Measurements from ENCODE around the gene FAM227B.
"Not testable (repeated sequence)": the region's sequence is repeated elsewhere in the genome, so short reads cannot be mapped to it uniquely, and the experiment has no call there.

Gene FAM227B

DNA sequence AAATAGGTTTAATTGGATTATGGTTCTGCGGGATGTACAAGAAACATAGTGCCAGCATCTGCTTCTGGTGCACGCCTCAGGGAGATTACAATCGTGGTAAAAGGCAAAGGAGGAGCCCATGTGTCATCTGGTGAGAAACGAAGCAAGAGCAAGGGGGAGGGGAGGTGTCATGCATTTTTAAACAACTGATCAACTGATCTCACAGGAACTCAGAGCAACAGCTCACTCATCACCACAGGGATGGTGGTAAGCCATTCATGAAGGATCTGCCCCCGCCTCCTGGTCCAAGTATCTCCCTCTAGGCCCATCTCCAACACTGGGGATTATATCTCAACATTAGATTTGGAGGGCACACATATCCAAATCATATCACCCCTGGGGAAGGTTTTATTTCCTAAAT is 239.7 kb downstream of the FAM227B start:
- DNase-seq (ENCODE audit: low read depth in 2 of 2): no peak

DNA sequence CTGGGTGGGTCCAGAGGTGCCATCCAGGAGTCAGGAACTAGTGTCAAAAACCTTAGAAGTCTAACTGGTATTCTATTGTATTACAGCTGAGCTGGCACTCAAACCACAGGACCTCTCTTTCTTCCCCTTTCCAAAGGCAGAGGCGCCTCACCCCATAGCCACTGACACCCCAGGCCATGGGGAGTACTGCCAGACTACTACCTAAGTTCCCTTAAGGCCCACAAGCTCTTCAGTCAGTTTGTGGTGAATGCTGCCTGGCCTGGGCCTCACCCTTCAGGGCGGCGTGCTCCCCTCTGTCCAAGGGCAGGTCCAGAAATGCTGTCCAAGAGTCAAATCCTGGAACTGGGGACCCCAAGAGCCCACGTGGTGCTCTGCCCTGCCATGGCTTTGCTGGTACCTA is 240.6 kb downstream of the FAM227B start:
- DNase-seq (ENCODE audit: low read depth in 2 of 2): no peak

DNA sequence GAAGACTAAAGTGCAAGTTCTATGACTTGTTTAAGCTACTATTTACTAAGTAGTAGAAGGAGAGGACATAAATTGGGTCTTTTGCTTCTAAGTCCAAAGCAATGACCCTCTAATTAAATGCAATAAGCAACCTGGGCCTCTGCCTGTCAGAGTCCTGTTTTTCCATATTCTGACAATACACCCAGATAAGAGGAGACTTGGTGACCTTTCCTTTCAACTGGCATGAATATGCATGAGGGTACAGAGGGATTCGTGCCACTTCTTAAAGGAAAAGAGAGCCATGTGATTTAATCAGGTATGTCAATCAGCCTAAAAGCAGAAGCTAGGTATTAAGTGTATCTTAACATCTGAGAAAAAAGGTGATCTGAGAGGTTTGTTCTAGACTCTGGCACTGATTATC is 248.3 kb downstream of the FAM227B start:
- DNase-seq (ENCODE audit: low read depth in 2 of 2): no peak

DNA sequence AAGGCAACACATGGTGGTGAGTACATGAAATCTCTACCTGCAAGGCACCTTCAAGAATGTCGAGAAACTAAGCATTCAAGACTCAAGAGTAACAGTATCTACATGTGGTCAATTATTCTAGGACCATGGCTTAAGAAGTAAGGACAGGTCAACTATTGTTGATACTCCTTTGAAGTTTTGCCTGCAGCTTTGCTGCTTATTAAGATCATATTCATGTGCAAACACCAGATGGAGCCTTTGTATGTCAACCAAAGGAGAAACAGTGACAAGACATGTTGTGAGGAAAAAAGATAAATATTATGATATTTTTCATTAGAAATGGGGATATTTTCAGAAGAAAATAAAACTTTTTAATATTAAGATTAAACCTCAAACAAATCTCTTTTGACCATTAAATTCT is 249.8 kb downstream of the FAM227B start:
- DNase-seq (ENCODE audit: low read depth in 2 of 2): no peak

DNA sequence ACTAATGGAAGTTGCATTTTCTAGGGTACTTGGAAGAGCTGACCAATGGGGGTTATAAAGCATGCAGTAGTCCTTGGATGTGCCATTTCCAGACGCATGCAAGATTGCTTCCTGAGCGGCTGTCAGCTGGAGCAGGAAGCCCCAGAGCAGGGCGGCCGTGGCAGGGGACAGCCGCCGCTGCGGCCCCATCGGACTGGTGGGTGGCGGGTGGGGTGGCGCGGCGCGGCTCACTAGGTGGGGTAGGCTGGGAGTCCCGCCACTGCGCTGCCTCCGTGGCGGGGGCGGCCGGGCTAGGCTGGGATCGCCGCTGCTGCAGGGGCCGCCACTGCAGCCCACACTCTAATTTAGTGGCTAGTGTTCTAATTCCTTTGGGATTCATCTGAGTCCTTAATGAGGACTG is 254.1 kb downstream of the FAM227B start:
- DNase-seq (ENCODE audit: low read depth in 2 of 2): no peak

DNA sequence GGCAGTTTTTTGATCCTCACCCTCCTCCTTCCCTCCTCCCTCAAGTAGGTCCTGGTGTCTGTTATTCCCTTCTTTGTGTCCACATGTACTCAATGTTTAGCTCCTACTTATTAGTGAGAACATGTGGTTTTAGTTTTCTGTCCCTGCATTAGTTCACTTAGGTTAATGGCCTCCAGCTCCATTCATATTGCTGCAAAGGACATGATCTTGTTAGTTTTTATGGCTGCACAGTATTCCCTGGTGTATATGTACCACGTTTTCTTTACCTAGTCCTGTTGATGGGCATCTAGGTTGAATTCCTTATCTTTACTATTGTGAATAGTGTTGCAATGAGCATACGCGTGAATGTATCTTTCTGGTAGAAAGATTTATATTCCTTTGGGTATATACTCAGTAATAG is 259.2 kb downstream of the FAM227B start:
- DNase-seq (ENCODE audit: low read depth in 2 of 2): no peak

DNA sequence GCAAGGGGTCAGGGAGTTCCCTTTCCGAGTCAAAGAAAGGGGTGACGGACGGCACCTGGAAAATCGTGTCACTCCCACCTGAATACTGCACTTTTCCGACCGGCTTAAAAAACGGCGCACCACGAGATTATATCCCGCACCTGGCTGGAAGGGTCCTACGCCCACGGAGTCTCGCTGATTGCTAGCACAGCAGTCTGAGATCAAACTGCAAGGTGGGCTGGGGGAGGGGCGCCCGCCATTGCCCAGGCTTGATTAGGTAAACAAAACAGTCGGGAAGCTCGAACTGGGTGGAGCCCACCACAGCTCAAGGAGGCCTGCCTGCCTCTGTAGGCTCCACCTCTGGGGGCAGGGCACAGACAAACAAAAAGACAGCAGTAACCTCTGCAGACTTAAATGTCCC is 266.2 kb downstream of the FAM227B start:
- not testable (repeated sequence) for DNase-seq (ENCODE audit: low read depth in 2 of 2)

DNA sequence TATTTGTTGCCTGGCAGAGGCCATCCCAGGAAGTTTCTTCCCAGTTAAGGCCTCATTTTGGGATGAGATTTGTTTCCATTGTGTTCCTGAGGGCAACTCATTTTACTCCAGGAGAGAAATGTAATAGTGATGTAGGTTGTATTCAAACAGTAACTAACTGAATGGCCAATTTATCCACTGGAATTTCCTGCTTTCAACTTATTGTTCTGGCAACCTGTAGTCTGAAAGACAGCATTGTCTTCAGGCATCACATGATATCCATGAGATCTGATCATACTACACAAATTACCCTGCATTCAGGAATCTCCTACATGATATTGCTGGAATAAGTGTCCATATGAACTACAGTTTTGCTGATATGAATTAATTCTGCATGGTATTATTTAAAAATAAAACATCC is 277.1 kb downstream of the FAM227B start:
- no peak for DNase-seq (ENCODE audit: low read depth in 2 of 2)

DNA sequence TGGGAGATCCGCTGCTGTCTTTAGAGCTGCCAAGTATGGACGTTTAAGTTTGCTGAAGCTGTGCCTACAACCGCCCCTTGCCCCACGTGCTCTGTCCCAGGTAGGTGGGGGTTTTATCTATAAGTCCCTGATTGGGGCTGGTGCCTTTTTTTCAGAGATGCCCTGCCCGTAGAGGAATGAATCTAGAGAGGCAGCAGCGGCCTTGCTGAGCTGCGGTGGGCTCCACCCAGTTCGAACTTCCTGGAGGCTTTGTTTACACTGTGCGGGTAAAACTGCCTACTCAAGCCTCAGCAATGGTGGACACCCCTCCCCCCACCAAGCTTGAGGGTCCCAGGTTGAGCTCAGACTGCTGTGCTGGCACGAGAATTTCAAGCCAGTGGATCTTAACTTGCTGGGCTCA is 281.0 kb downstream of the FAM227B start:
- no peak for DNase-seq (ENCODE audit: low read depth in 2 of 2)

DNA sequence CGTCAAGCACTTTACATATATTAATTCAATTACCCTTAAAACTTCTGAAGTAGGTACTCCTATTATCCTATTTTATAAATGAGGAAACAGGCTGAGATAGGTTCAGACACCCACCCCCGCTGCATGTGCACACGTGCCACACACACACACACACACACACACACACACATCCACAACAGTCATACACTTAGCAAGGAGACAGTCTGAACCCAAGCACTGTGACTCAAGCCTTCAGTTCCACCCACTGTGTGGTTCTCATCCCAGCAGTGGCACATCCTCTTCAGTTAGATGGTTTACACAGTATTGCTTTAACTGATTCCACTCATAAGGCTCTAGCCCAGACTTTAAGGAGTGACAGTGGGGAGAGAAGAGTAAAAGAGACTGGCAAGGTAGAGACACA is 288.7 kb downstream of the FAM227B start:
- DNase-seq (ENCODE audit: low read depth in 2 of 2): no peak

DNA sequence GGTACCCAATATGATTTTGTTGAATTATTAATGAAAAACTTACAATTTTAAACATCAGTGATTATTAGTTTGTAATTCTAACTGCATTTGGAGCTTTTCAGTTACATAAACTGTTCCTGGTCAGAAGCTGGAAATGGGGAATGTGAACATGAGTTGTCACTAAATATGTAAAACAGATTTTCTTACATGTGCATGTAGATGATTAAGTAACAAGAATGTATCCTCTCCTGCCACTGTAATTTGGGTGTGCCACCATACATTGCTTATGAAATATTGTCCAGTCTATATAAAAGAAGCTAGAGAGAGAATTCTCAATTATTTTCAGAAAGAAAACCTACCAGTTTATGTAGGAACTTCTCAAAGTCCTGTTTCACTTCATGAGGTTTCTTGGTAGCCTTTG is 289.2 kb downstream of the FAM227B start:
- DNase-seq (ENCODE audit: low read depth in 2 of 2): no peak

DNA sequence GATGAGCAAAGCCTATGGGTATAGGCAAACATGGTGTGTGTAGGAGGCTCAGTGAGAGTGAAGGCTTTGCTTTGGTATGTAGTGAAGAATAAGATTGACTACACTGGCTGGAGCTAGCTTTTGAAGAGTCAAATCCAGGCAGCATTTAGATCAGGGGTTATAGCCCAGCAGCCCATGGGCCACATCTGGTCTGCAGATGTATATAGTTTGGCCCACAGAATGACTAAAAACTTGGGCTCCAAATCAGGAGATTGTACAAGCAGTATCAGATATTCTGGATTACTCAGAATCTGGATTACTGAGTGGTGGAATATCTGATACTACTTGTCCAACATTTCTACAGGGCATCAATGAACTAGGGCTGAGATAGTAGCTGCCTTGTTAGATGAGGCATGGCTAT is 290.5 kb downstream of the FAM227B start:
- DNase-seq (ENCODE audit: low read depth in 2 of 2): no peak

DNA sequence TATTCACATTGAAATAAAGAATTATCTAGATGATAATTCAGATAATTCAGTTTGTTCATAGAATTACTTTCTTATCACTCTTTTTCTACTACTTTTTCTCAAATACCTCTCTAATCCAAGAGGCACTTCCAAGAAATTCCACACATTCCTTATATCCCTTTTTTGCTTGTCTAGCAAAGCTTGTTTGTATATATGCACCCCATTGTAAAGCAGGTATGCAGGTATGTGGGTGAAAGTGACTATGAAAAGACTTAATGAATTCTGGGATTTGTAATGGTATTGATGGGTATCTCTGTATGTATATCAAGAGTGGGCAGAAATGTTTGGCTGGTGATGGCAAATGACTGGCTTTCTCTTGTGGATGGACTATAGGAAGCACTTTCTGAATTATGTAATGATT is 291.7 kb downstream of the FAM227B start:
- DNase-seq (ENCODE audit: low read depth in 2 of 2): no peak

DNA sequence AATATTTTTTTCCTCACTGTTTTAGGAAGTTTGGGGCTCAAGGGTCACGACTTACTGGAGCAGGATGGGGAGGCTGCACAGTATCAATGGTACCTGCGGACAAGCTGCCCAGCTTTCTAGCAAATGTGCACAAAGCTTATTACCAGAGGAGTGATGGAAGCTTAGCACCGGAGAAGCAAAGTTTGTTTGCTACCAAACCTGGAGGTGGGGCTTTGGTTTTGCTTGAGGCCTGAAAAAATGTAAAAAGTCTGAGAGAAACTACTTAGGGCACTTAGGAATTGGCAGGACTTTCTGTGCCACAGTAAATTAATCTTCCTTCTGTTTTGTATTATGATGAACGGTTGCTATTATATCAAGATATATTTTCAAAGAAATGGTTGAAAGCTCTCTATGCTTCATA is 292.7 kb downstream of the FAM227B start:
- no peak for DNase-seq (ENCODE audit: low read depth in 2 of 2)

DNA sequence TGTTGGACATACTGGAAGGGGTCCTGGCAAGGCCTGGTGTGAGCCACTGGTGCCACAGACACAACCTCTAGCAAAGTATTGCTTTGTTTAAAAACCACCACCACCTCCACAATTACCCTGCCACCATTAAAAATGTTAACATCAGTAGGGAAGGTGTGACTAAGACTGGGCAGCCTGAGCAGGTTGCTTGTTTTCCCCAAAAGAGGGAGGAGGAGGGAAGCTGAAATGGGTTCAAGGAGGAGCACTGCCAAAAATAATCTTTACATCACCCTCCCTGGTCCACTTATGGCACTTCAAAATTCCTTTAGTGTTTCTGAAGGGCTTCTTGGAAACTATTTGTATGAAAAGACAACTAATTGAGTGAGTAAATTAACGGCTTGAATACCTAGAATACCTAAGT is 297.4 kb downstream of the FAM227B start:
- no peak for DNase-seq (ENCODE audit: low read depth in 2 of 2)

DNA sequence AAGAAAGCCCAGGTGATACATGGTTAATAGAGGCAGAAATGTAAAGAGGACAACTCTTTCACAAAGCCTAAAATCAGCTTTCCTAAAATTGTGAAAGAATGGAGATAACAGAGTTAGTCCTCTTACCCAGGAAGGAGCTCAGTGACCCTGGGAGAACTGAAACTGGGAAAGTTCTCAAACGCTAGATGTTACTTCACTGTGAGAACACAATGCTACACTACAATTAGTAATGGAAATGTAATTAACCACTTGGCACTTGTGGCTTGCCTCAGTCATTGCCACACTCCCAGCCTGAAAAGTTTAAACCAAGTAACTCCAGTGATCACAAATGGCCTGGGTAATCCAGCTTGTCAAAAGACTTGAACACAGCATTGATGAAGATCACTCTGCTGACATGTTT is 300.3 kb downstream of the FAM227B start:
- no peak for DNase-seq (ENCODE audit: low read depth in 2 of 2)

DNA sequence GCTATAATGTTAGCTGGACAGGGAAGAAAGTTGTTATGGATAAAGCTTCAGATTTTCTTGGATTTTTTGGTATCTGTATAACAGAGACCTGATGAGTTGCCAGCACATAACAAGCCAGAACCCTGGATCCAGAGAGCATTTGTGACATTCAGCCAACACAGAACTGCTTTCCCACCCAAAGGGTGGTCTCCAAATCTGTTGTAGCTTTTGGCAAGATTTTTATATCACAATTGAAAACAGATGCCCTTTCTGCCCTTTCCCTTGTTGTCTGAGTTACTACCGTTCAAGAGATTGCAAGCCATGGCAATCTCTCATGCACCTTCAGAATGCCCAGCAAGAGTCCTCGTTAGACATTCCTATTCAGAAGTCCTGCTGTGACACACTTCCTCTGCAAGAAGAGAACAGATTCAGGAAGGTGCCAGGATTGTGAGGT is 305.2 kb downstream of the FAM227B start:
- no peak for DNase-seq (ENCODE audit: low read depth in 2 of 2)

DNA sequence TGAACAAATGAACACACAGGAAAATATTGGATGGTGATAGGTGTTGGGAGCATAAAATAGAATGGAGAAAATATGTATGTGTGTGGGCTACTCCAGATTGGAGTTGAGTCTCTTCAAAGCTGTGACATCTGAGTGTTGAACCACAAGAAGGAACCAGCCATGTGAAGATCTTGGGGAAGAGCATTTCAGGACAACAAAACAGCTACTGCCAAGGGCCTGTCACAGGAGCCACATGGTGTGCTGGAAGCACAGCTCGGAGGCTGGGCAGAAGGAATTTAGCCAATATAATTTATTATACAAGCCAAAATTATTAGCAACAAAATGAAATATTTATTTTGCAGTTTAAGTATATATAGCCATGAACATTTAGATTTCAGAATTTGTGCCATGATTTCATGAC is 305.9 kb downstream of the FAM227B start:
- DNase-seq (ENCODE audit: low read depth in 2 of 2): no peak

DNA sequence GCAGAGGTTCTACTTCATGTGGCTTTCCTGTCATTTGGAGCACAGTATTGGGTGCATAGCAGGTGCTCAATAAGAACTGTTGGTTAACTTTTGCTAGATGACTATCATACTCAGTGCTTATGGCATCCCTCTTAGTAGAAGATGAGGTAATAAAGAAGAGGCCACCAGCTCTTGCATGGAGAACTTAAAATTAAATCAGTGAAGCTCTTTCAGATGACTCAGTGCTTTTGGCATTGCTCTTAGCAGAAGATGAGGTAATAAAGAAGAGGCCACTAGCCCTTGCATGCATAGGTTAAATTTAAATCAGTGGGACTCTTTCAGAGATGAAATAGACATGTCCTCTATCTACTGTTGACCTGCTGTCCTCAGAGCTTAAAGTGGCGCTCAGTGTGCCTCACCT is 307.0 kb downstream of the FAM227B start:
- no peak for DNase-seq (ENCODE audit: low read depth in 2 of 2)

DNA sequence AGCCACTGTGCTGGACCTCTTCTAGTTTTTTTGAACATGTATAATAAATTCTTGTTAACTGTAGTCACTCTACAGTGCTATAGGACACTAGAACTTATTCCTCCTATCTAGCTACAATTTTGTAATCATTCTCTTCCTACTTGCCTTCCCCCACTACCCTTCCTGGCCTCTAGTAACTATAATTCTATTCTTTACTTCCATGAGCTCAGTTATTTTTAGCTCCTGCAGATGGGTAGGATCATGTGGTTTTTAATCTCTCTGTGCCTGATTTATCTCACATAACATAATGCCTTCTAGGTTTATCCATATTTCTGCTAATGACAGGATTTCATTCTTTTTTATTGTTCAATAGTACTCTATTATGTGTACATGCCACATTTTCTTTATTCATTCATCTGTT is 310.7 kb downstream of the FAM227B start:
- no peak for DNase-seq (ENCODE audit: low read depth in 2 of 2)

DNA sequence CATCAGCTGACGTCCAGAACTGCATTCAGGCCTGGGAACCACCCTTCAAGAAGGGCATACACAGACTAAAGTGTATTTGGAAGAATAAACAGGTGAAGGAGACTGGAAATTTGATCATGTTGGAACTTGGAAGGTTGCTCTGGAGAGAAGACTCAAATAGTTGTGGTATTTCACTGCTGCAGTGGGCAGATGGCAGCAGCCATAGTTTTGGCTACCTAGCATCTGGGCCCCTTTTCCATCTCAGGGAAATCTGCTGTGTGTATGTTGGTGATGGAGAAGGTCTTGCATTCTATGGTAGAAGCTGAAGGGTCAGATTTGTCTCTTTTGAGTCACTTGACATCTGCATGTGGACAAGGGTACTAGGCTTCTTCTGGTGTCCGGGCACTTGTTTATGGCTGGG is 311.9 kb downstream of the FAM227B start:
- no peak for DNase-seq (ENCODE audit: low read depth in 2 of 2)

DNA sequence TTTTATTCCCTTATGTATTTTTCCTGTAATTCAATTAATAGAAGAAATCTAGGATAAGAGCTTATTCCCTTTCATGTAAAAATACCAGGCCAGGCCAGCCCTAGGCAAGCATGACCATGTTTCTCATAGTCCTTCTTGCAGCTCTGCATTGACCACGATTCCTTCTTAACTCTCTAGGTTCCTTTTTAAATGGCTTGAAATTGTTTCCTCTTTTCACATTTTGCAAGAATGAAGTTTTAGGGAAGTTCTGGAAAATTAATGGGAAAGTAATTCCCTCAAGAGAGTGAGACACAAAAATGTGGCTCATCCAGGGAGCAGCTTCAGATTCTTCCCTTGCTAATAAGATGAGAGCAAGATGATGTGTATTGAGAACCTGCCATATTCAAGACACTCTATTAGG is 314.1 kb downstream of the FAM227B start:
- DNase-seq (ENCODE audit: low read depth in 2 of 2): no peak

DNA sequence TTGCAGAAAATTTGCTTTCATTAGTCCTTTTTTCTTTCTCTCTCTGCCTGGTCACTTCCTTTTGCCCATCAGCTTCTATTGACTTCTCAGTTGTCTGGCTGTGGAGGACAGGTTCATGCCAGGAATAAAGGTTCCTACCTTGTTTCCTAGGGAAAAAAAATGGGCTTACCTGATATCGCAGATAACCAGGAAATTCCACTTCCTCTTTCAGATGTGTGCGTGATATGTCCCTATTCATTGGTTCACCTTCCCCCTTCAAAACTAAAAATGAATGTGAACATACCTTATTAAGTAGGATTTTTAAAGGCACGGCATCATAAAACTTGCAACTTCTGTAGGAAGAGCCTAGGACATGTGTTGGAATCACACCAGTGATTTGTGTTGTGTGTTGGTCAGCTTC is 317.6 kb downstream of the FAM227B start:
- DNase-seq (ENCODE audit: low read depth in 2 of 2): no peak

DNA sequence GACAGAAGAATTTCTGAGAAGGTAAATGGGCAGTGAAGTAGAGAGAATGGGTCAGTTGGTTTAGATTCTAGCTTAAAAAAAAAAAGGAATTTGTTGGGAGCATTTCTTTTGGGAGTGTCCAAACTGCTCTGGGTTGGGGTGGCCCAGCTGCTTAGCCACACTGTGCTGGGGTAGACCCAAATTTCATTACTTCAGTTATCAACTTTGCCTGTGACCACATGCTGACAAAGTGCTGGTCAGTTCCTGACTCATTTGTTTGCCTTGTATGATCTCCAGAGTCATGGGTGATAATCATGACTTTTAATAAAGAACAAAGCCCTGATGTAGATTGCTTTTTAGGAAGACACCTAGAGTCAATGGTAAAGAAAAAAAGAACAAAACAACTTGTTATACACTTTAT is 319.1 kb downstream of the FAM227B start:
- DNase-seq (ENCODE audit: low read depth in 2 of 2): no peak

DNA sequence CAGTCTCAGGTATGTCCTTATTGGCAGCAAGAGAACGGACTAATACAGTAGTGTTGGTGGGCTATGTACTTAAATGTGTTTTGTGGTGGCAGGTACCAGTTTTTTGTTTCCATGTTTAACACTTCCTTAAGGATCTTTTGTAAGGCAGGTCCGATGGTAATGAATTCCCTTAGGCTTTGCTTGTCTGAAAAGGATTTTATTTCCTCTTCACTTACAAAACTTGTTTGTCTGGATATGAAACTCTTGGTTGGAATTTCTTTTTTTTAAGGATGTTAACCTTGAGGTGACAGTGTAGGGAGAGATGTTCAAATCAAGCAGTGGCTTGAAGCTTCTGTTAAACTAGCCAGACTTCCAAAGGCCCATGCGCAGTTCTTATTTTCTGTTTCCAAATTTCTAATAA is 319.8 kb downstream of the FAM227B start:
- DNase-seq (ENCODE audit: low read depth in 2 of 2): no peak

Measured in stimulated activated CD8-positive, alpha-beta memory T cell treated with anti-CD3 and anti-CD28 coated beads, Interleukin-7, amount 100 ng/mL, for 1 hour (primary cell).